GM19240 (cell line): Measurements from ENCODE around the gene CISH.

Source experiments
- DNase-seq: peaks from one replicate; pipeline ENCODE4 v3.0.0; 2011; ENCODE audit warnings: low spot score; ENCODE audit not compliant: insufficient read length

The CISH gene

GRCh38 chr3:50637945-50638344 lies 26.4 kb upstream of the CISH start:
- no peak for DNase-seq

- DNase-seq = no peak
Observed at GRCh38 chr3:50637011-50637410, 25.4 kb upstream of the CISH start.

GRCh38 chr3:50635066-50635465 lies 23.5 kb upstream of the CISH start:
- DNase-seq = no peak

GRCh38 chr3:50633230-50633790 lies 21.7 kb upstream of the CISH start:
- DNase-seq = no peak

- no peak for DNase-seq
Observed at GRCh38 chr3:50632450-50632849, 20.9 kb upstream of the CISH start.

- no peak for DNase-seq
Observed at GRCh38 chr3:50630877-50631276, 19.3 kb upstream of the CISH start.

GRCh38 chr3:50630394-50630793 lies 18.8 kb upstream of the CISH start:
- DNase-seq = no peak

- no peak for DNase-seq
Observed at GRCh38 chr3:50628601-50629000, 17.0 kb upstream of the CISH start.

GRCh38 chr3:50627407-50628051 lies 16.0 kb upstream of the CISH start:
- no peak for DNase-seq

GRCh38 chr3:50626401-50626800 lies 14.8 kb upstream of the CISH start:
- DNase-seq = no peak

- DNase-seq = no peak
Observed at GRCh38 chr3:50625231-50626182, 13.9 kb upstream of the CISH start.

GRCh38 chr3:50624634-50625033 lies 13.1 kb upstream of the CISH start:
- DNase-seq = no peak

GRCh38 chr3:50623840-50624474 lies 12.4 kb upstream of the CISH start:
- DNase-seq = no peak

GRCh38 chr3:50622881-50623280 lies 11.3 kb upstream of the CISH start:
- DNase-seq = no peak

- no peak for DNase-seq
Observed at GRCh38 chr3:50620820-50621219, 9.2 kb upstream of the CISH start.

GRCh38 chr3:50620420-50620819 lies 8.8 kb upstream of the CISH start:
- no peak for DNase-seq

- DNase-seq = no peak
Observed at GRCh38 chr3:50617911-50618481, 6.4 kb upstream of the CISH start.

- no peak for DNase-seq
Observed at GRCh38 chr3:50617096-50617791, 5.7 kb upstream of the CISH start, which contains the start of gene MAPKAPK3. Gene MAPKAPK3 (plus strand): TSS chr3:50617151. CDS start chr3:50617566, 415 bp downstream.

GRCh38 chr3:50616770-50617095 lies 5.2 kb upstream of the CISH start:
- peak; percentile 77 for DNase-seq

GRCh38 chr3:50616003-50616769 lies 4.6 kb upstream of the CISH start:
- peak; percentile 88 for DNase-seq
